ENCODE measurements around the gene ZKSCAN7.
"Not testable (repeated sequence)": the region's sequence is repeated elsewhere in the genome, so short reads cannot be mapped to it uniquely, and the experiment has no call there.

Gene ZKSCAN7

GRCh38 chr3:44554626-44555592 lies at the start of gene ZKSCAN7:
ZKSCAN7 (plus strand) TSS chr3:44555193; CDS start chr3:44557048, 1,855 bp downstream.
- ATAC-seq (peak; percentile 68), DNase-seq (peak; percentile 71)
- Mint-ChIP-seq H3K27me3 (no peaks in the 10 kb centered on the region), H3K27ac (peak within 1 kb of the TSS; percentile 87), H3K4me3 (peak within 1 kb of the TSS; percentile 89), H3K36me3 (ENCODE audit: low read depth) (peaks cover 41% of the 10 kb centered on the region), H3K9me3 (peaks cover 12% of the 10 kb centered on the region), H3K4me1 (peaks cover 23% of the 10 kb centered on the region)

DNA sequence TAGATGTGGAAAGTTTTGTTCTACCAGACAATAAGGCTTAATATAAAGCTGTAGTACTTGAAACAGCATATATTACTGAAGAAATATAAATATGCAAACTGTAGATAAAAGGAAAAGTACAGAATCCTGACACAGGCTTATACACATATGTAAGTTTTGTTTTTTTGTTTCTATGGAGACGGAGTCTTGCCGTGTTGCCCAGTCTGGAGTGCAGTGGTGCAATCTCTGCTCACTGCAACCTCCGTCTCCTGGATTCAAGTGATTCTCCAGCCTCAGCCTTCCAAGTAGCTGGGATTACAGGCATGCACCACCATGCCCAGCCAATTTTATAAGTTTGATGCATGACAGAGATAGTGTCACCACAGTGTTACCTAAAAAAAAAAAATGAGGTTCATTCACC lies 48.4 kb upstream of the ZKSCAN7 start:
- peaks cover 46% of the 10 kb centered on the region for H3K36me3 Mint-ChIP-seq (ENCODE audit: low read depth)
- H3K9me3 Mint-ChIP-seq = peaks cover 33% of the 10 kb centered on the region
- no peak overlapping the region for H3K4me3 Mint-ChIP-seq
- H3K27me3 Mint-ChIP-seq = no peaks in the 10 kb centered on the region
- no peak for ATAC-seq
- no peak for DNase-seq
- peaks cover 28% of the 10 kb centered on the region for H3K4me1 Mint-ChIP-seq
- no peak overlapping the region for H3K27ac Mint-ChIP-seq

GRCh38 chr3:44506961-44507360 lies 48.0 kb upstream of the ZKSCAN7 start:
- DNase-seq (no peak), ATAC-seq (no peak)
- H3K4me3 Mint-ChIP-seq = no peak overlapping the region
- peaks cover 42% of the 10 kb centered on the region for H3K36me3 Mint-ChIP-seq (ENCODE audit: low read depth)
- peaks cover 32% of the 10 kb centered on the region for H3K4me1 Mint-ChIP-seq
- H3K27me3 Mint-ChIP-seq = no peaks in the 10 kb centered on the region
- no peak overlapping the region for H3K27ac Mint-ChIP-seq
- H3K9me3 Mint-ChIP-seq = peaks cover 29% of the 10 kb centered on the region

- ATAC-seq (peak; percentile 17), DNase-seq (peak; percentile 10)
- Mint-ChIP-seq H3K27me3 (no peaks in the 10 kb centered on the region), H3K9me3 (peaks cover 19% of the 10 kb centered on the region), H3K27ac (peak overlapping the region; percentile 91), H3K4me1 (peaks cover 36% of the 10 kb centered on the region), H3K4me3 (peak overlapping the region; percentile 88), H3K36me3 (ENCODE audit: low read depth) (peaks cover 22% of the 10 kb centered on the region)
Observed at GRCh38 chr3:44509393-44509921, 45.5 kb upstream of the ZKSCAN7 start.

- DNase-seq = no peak
- no peak for ATAC-seq
- Mint-ChIP-seq H3K36me3 (ENCODE audit: low read depth) (peaks cover 22% of the 10 kb centered on the region), H3K4me1 (peaks cover 36% of the 10 kb centered on the region), H3K27me3 (no peaks in the 10 kb centered on the region), H3K4me3 (peak overlapping the region; percentile 88), H3K9me3 (peaks cover 17% of the 10 kb centered on the region), H3K27ac (peak overlapping the region; percentile 91)
Observed at GRCh38 chr3:44510000-44510368, 45.0 kb upstream of the ZKSCAN7 start.

DNA sequence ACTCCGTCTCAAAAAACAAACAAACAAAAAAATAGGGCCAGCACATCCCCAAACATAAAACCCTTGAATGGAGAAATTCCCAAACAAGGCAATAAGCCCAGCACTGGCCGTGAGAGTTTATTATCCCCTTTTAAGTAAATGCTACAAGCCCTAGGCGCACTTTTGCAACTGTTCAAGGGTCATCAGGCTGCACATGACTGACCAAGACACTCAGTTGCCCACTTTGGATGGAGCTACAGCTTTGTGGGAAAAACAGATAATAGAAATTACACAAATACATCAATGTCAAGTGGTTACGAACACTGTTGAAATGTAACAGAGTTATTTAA lies 43.8 kb upstream of the ZKSCAN7 start:
- peaks cover 36% of the 10 kb centered on the region for H3K4me1 Mint-ChIP-seq
- DNase-seq (no peak), ATAC-seq (no peak)
- H3K36me3 Mint-ChIP-seq (ENCODE audit: low read depth) = peaks cover 10% of the 10 kb centered on the region
- H3K27me3 Mint-ChIP-seq = no peaks in the 10 kb centered on the region
- H3K4me3 Mint-ChIP-seq = peak overlapping the region; percentile 88
- peak overlapping the region; percentile 91 for H3K27ac Mint-ChIP-seq
- peaks cover 6% of the 10 kb centered on the region for H3K9me3 Mint-ChIP-seq

GRCh38 chr3:44513513-44513912 lies 41.5 kb upstream of the ZKSCAN7 start:
- Mint-ChIP-seq H3K36me3 (ENCODE audit: low read depth) (peaks cover 1% of the 10 kb centered on the region), H3K4me1 (peaks cover 31% of the 10 kb centered on the region), H3K9me3 (no peaks in the 10 kb centered on the region), H3K4me3 (no peak overlapping the region), H3K27ac (no peak overlapping the region), H3K27me3 (peaks cover 6% of the 10 kb centered on the region)
- no peak for ATAC-seq
- no peak for DNase-seq

DNA sequence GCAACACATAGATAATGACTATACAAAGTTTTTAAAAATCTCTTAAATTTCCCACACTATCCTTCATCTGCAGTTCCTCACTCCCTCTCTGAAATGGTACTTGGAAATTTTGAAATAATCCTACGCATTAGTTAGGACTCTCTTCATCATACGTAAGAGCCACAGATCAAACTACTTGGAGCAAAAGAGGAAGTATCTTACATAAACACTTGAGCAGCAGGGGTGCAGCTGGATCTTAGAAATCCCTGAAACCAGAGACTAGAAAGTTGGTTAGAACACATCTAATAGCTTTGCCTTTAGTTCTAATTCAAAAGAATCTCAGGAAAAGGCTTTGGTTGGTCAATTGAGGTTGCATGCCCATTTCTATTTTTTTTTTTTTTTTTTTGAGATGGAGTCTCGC lies 38.8 kb upstream of the ZKSCAN7 start:
- H3K27me3 Mint-ChIP-seq = peaks cover 9% of the 10 kb centered on the region
- H3K36me3 Mint-ChIP-seq (ENCODE audit: low read depth) = no peaks in the 10 kb centered on the region
- no peak for DNase-seq
- no peak for ATAC-seq
- H3K4me1 Mint-ChIP-seq = peaks cover 17% of the 10 kb centered on the region
- H3K4me3 Mint-ChIP-seq = no peak overlapping the region
- no peaks in the 10 kb centered on the region for H3K9me3 Mint-ChIP-seq
- H3K27ac Mint-ChIP-seq = no peak overlapping the region

- Mint-ChIP-seq H3K36me3 (ENCODE audit: low read depth) (no peaks in the 10 kb centered on the region), H3K4me1 (peaks cover 6% of the 10 kb centered on the region), H3K27me3 (peaks cover 18% of the 10 kb centered on the region), H3K4me3 (no peak overlapping the region), H3K27ac (no peak overlapping the region), H3K9me3 (no peaks in the 10 kb centered on the region)
- ATAC-seq = no peak
- DNase-seq = no peak
Observed at GRCh38 chr3:44518782-44519156, 36.2 kb upstream of the ZKSCAN7 start.

DNA sequence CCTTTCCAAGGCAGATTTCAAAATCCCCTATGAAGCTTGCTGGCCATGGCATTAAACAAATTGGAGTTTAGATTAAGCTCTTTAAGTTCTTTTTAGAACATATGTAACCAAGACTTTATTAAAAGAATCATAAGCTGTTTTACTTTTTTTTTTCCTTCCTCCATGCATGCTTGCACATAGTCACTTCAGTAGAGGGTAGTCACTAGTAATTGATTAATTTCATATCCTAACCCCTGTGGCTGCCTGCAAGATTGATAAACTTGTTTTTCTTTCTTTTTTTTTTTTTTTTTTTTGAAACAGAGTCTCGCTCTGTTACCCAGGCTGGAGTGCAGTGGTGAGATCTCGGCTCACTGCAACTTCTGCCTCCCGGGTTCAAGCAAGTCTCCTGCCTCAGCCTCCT lies 33.3 kb upstream of the ZKSCAN7 start:
- Mint-ChIP-seq H3K9me3 (no peaks in the 10 kb centered on the region), H3K27ac (no peak overlapping the region), H3K4me3 (no peak overlapping the region), H3K36me3 (ENCODE audit: low read depth) (no peaks in the 10 kb centered on the region), H3K27me3 (peaks cover 26% of the 10 kb centered on the region), H3K4me1 (peaks cover 6% of the 10 kb centered on the region)
- no peak for DNase-seq
- no peak for ATAC-seq

GRCh38 chr3:44522494-44522933 lies 32.5 kb upstream of the ZKSCAN7 start:
- DNase-seq (no peak), ATAC-seq (no peak)
- Mint-ChIP-seq H3K36me3 (ENCODE audit: low read depth) (no peaks in the 10 kb centered on the region), H3K9me3 (no peaks in the 10 kb centered on the region), H3K27me3 (peaks cover 23% of the 10 kb centered on the region), H3K4me3 (no peak overlapping the region), H3K27ac (no peak overlapping the region), H3K4me1 (peaks cover 6% of the 10 kb centered on the region)

DNA sequence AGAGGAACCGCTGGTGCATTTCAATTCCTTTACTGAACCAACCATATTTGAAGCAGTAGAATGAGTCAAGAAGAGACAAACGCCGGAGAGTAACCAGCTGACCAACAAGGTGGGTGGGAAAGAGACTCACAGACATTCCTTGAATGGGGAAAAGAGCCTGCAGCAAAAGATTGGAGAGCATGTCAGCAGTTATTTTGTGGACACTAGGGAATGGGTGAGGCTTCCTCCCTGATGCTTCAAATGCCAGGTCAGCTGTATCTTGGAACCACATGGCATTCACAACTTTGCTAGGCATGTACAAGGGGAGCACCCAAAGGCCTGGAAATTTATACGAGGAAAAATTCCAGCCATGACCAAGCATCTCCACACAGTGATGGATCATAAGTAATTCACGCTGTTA lies 29.9 kb upstream of the ZKSCAN7 start:
- Mint-ChIP-seq H3K4me1 (no peaks in the 10 kb centered on the region), H3K9me3 (no peaks in the 10 kb centered on the region), H3K27me3 (peaks cover 22% of the 10 kb centered on the region), H3K4me3 (no peak overlapping the region), H3K36me3 (ENCODE audit: low read depth) (no peaks in the 10 kb centered on the region), H3K27ac (no peak overlapping the region)
- ATAC-seq (no peak), DNase-seq (no peak)

GRCh38 chr3:44529927-44530326 lies 25.1 kb upstream of the ZKSCAN7 start:
- no peaks in the 10 kb centered on the region for H3K36me3 Mint-ChIP-seq (ENCODE audit: low read depth)
- H3K4me1 Mint-ChIP-seq = no peaks in the 10 kb centered on the region
- H3K27me3 Mint-ChIP-seq = peaks cover 11% of the 10 kb centered on the region
- peak; percentile 20 for DNase-seq
- H3K27ac Mint-ChIP-seq = no peak overlapping the region
- no peaks in the 10 kb centered on the region for H3K9me3 Mint-ChIP-seq
- no peak overlapping the region for H3K4me3 Mint-ChIP-seq
- no peak for ATAC-seq

DNA sequence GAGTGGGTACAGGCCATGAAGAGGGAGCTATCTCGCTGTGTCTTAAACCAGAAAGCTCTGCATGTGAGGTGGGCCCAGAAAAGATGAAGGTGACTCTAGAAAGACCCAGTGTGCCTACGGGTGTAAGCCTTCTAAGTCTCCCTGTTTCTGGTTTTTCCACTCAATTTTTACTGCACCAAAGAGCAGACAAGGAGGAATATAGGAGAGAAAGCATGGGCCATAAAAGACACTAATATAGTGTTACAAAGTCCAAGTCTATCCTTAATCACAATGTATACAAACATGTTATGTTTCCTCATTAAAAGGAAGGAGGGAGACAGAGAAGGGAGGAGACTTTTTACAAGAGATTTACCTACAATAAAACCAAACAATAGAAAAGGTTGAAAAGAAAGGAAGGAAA lies 24.1 kb upstream of the ZKSCAN7 start:
- no peak overlapping the region for H3K27ac Mint-ChIP-seq
- H3K9me3 Mint-ChIP-seq = no peaks in the 10 kb centered on the region
- H3K4me3 Mint-ChIP-seq = no peak overlapping the region
- ATAC-seq (no peak), DNase-seq (no peak)
- no peaks in the 10 kb centered on the region for H3K4me1 Mint-ChIP-seq
- H3K27me3 Mint-ChIP-seq = peaks cover 20% of the 10 kb centered on the region
- H3K36me3 Mint-ChIP-seq (ENCODE audit: low read depth) = no peaks in the 10 kb centered on the region

DNA sequence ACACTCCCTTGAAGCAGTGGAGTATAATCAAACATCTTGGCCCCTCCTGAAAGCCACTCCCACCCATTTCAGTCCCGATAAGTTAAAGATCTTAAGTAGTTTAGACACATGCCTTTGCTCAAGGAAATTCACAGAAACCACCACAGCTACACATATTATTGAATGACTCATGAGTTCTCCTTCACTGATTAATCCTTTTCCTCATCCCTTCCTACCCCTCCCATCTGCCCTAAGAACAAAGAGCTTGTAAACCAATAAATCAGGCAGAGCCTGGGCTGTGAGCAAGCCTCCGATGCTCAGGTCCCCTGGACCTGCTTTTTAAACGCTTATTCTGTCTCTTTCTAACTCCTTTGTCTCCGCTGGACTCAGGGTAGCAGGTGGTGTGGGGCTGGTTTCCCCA lies 20.3 kb upstream of the ZKSCAN7 start:
- not testable (repeated sequence) for DNase-seq; ATAC-seq; H3K27ac Mint-ChIP-seq; H3K4me3 Mint-ChIP-seq; H3K9me3 Mint-ChIP-seq; H3K4me1 Mint-ChIP-seq; H3K36me3 Mint-ChIP-seq (ENCODE audit: low read depth)
- peaks cover 40% of the 10 kb centered on the region for H3K27me3 Mint-ChIP-seq
